Spleen (tissue), 11 donors: ENCODE results near the gene FIGN. TPM values are rescaled to one million over a fixed set of nuclear protein-coding genes. Genes with fewer than 3 reads are reported as not detected.

Experiments
- DNase-seq: peaks from one replicate; pipeline ENCODE4 v3.0.0-alpha.2; 2020
- H3K27ac ChIP-seq, 8 donors: fragments of 200-600 bp; sonication (generic) in 7 of 8; 1 replicate in 4 of 8; 2 replicates in 4 of 8; pipeline versions ENCODE4 v1.5.0 to v1.8.0; 2016 to 2021; ENCODE audit warnings: inconsistent platforms in 4 of 8, mild to moderate bottlenecking in 4 of 8, moderate library complexity in 1 of 8
- H3K27me3 ChIP-seq, 7 donors: fragments of 200-600 bp; sonication (generic) in 6 of 7; replicated peaks in 1 of 7; 1 replicate in 4 of 7; 2 replicates in 3 of 7; pipeline versions ENCODE4 v1.5.0 to v1.8.0; 2016 to 2021; ENCODE audit warnings: inconsistent platforms in 3 of 7, mild to moderate bottlenecking in 1 of 7
- H3K36me3 ChIP-seq, 6 donors: fragments of 200-600 bp; sonication (generic) in 5 of 6; 1 replicate in 4 of 6; 2 replicates in 2 of 6; pipeline versions ENCODE4 v1.5.0 to v1.8.0; 2016 to 2021; ENCODE audit warnings: inconsistent platforms in 2 of 6
- H3K4me1 ChIP-seq, 6 donors: fragments of 200-600 bp; sonication (generic) in 5 of 6; 1 replicate in 3 of 6; 2 replicates in 3 of 6; pipeline versions ENCODE4 v1.5.0 to v1.8.0; 2016 to 2021; ENCODE audit warnings: inconsistent platforms in 3 of 6
- H3K4me3 ChIP-seq, 8 donors: fragments of 200-600 bp; sonication (generic) in 7 of 8; 1 replicate in 4 of 8; 2 replicates in 4 of 8; pipeline versions ENCODE4 v1.5.0 to v1.8.0; 2016 to 2021; ENCODE audit warnings: inconsistent platforms in 4 of 8, mild to moderate bottlenecking in 4 of 8, moderate library complexity in 2 of 8
- H3K9me3 ChIP-seq, 8 donors: fragments of 200-600 bp; sonication (generic) in 7 of 8; 1 replicate in 4 of 8; 2 replicates in 4 of 8; pipeline versions ENCODE4 v1.5.0 to v1.8.0; 2016 to 2021; ENCODE audit warnings: inconsistent platforms in 4 of 8
- POLR2A ChIP-seq, 3 donors: fragments of 450-650 bp; IDR thresholded peaks; one replicate each; pipeline ENCODE4 v1.5.1; 2017; ENCODE audit warnings: antibody characterized with exemption in 3 of 3, mild to moderate bottlenecking in 1 of 3
- POLR2AphosphoS5 ChIP-seq, 3 donors: sonication (generic); formaldehyde crosslinking; IDR thresholded peaks; one replicate each; pipeline ENCODE4 v1.5.1; 2017; ENCODE audit warnings: antibody characterized with exemption in 3 of 3
- WGBS, 5 donors: extraction: QIAGEN DNeasy Blood & Tissue Kit in 3 of 5; methylation state at CpG; one replicate each; pipeline versions ENCODE4 v1.1.5 to v1.1.7; 2013 to 2018; 5-methylcytosine and 5-hydroxymethylcytosine counted together
- intact Hi-C: fragments of 100-400 bp; cut with DNase I; formaldehyde crosslinking; loops from one replicate; pipeline ENCODE4 v1.15.0; 2023; ENCODE audit warnings: low total_unique reads
- polyA plus RNA-seq, 3 donors: library from polyadenylated mRNA; stranded (reverse); fragments of 200-250 nt; gene quantifications; one replicate each; pipeline ENCODE4 v1.2.1, GENCODE V29; 2013
- total RNA-seq, 7 donors: library from RNA; depleted of rRNA in 3 of 7; stranded (reverse); fragments of >200 nt in 3 of 7; fragmentation: NEBNext Ultra II Directional in 4 of 7; extraction: Animal tissue kit (Norgen Biotek cat#: 25700) in 4 of 7; gene quantifications; one replicate each; pipeline versions ENCODE4 v1.1.0 to v1.2.1, GENCODE V29; 2016 to 2021
- TF ChIP-seq, protein P1 (sequence below), 11 experiments: fragments of 200-600 bp in 7 of 11; fragments of 450-650 bp in 4 of 11; sonication (generic) in 4 of 11; IDR thresholded peaks in 8 of 11; conservative IDR thresholded peaks in 3 of 11; 1 replicate in 7 of 11; 2 replicates in 4 of 11; pipeline versions ENCODE4 v1.4.0 to v1.8.0; 2016 to 2021; ENCODE audit warnings: antibody characterized with exemption in 11 of 11, inconsistent platforms in 4 of 11, mild to moderate bottlenecking in 1 of 11
- donor health status: healthy with polysubstance abuse.
- donor health status: DM: no; HTN: no; CAD: no; lungs with moderate emphysema.
- donor health status: DM: no; HTN: no; CAD: no.
- donor health status: Bipolar disorder and iron deficiency.
- donor health status: healthy.
- donor health status: DM: no; HTN: no; CAD: no.
- donor health status: DM: yes; HTN: yes; CAD: no.

The FIGN gene
- total and polyA plus RNA-seq, 10 donors: 0.50 to 22.6 (median 8.6) TPM

DNA sequence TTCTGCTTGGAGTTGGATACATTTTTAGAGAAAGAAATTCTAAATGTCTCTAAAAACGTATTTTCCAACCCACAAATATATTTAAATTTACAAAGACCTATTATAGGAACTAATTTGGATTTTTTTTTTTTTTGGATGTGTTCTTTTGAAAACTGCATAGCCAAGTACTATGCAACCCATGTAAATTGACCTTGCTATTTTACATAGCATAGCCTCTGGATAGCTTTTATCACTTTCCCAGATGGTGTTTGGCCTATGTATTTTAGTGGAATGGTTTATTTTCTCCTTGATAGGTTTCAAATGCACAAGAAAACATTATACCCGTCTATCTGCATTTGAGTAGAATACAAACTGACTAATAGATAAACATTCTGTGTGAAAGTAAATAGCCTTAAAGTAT lies 130.0 kb downstream of the FIGN start:
- no peak for DNase-seq

DNA sequence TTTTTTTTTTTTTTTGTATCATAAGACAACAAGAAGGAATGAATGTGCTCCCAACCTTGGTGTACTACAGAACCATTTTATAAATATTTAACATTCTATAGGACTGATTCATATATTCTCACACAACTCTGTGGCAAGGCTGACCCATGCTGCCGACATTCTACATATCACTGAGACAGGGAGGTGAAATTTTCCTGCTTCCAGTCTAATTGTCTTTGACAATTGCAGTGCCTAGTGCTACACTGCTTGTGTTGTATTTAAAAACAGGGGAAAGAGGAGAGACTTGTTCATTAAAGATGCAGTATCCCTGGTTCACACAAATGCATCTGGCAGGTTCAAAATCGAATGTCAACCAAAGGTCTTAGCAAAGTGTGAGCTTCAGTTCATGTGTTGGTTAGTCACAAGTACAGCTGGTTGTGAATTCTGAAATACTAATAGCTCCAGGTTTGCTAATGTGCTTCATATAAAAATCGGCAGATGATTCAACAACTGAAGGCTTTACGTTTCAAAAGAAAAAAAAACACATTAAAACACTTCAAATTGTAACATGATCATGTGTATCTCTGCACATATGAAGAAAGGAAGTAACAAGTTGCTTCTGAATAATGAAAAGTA lies 130.8 kb downstream of the FIGN start:
- intact Hi-C loops: no loop called here
- H3K4me3 ChIP-seq: no peak overlapping the region
- no peak overlapping the region for H3K27ac ChIP-seq
- H3K9me3 ChIP-seq: no peaks in the 10 kb centered on the region
- H3K36me3 ChIP-seq: peaks cover 0 to 8% (median 0%) of the 10 kb centered on the region in 6 donors
- 80 to 87% (median 85%) methylated on average over 4 of the region's 4 CpGs for WGBS, 5 donors
- DNase-seq: no peak
- H3K27me3 ChIP-seq: no peaks in the 10 kb centered on the region
- no peaks in the 10 kb centered on the region for H3K4me1 ChIP-seq
- TF ChIP-seq, protein P1, sequence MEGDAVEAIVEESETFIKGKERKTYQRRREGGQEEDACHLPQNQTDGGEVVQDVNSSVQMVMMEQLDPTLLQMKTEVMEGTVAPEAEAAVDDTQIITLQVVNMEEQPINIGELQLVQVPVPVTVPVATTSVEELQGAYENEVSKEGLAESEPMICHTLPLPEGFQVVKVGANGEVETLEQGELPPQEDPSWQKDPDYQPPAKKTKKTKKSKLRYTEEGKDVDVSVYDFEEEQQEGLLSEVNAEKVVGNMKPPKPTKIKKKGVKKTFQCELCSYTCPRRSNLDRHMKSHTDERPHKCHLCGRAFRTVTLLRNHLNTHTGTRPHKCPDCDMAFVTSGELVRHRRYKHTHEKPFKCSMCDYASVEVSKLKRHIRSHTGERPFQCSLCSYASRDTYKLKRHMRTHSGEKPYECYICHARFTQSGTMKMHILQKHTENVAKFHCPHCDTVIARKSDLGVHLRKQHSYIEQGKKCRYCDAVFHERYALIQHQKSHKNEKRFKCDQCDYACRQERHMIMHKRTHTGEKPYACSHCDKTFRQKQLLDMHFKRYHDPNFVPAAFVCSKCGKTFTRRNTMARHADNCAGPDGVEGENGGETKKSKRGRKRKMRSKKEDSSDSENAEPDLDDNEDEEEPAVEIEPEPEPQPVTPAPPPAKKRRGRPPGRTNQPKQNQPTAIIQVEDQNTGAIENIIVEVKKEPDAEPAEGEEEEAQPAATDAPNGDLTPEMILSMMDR (IDR thresholded peaks at IDR 0.05 in 8 of 11, conservative IDR thresholded peaks at IDR 0.05 in 3 of 11): no peak
- TF ChIP-seq POLR2A (IDR thresholded peaks at IDR 0.05): no peak
- no peak for TF ChIP-seq POLR2AphosphoS5 (IDR thresholded peaks at IDR 0.05)

More for the DNA sequence above, 130.0 kb downstream of the FIGN start:
- no peak overlapping the region for H3K27ac ChIP-seq
- peaks cover 0 to 15% (median 0%) of the 10 kb centered on the region in 6 donors for H3K36me3 ChIP-seq
- H3K27me3 ChIP-seq: no peaks in the 10 kb centered on the region
- H3K4me3 ChIP-seq: no peak overlapping the region
- H3K9me3 ChIP-seq: no peaks in the 10 kb centered on the region
- 57 to 78% (median 68%) methylated on average over 2 of the region's 2 CpGs for WGBS, 5 donors
- intact Hi-C loops: no loop called here
- no peaks in the 10 kb centered on the region for H3K4me1 ChIP-seq
- TF ChIP-seq POLR2AphosphoS5 (IDR thresholded peaks at IDR 0.05) (no peak), POLR2A (IDR thresholded peaks at IDR 0.05) (no peak)
- TF ChIP-seq, protein P1 (IDR thresholded peaks at IDR 0.05 in 8 of 11, conservative IDR thresholded peaks at IDR 0.05 in 3 of 11): no peak

DNA sequence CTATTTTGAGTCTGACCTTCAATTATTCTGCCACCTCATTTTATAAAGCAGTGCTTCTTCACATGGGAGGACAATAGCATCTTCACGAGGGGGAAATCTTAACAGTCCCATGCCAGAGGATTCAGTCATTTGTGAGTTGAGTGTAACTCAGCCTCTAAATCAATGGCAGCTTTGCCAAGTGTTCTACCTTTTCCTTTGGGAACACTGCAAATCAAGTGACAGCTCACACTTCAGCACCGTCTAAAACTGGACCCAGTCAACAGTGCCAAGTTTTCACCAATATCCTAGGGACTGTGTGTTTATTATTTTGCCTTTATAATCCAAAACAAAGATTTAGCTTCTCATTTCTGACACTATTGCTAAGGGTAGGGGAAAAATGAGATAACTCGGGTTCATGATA lies 133.6 kb downstream of the FIGN start:
- Histone ChIP-seq H3K9me3 (no peaks in the 10 kb centered on the region), H3K36me3 (no peaks in the 10 kb centered on the region), H3K27me3 (no peaks in the 10 kb centered on the region), H3K27ac (no peak overlapping the region), H3K4me3 (no peak overlapping the region), H3K4me1 (no peaks in the 10 kb centered on the region)
- no peak for TF ChIP-seq POLR2A (IDR thresholded peaks at IDR 0.05)
- DNase-seq: no peak
- intact Hi-C loops: no loop called here
- WGBS, 5 donors: 71 to 81% (median 79%) methylated on average over 3 of the region's 3 CpGs

DNA sequence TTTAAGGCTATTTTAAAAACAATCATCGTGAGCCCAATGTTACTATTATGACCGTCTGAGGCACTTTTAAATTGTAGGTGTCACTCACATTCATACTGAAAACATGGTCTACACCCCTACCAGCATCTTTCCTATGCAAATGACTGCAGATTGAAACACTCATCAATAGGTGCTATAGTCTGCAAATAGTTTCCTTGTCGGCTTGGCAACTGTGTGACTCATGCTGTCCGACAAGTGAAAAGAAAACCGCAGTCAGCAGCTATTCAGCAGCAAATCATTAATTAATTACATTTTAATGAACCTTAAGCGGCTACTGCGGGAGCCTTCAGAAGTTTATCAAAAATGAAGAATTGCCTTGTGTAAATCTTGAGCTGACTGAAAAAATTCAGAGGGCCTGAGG lies 134.4 kb downstream of the FIGN start:
- intact Hi-C loops: no loop called here
- no peak overlapping the region for H3K27ac ChIP-seq
- no peaks in the 10 kb centered on the region for H3K4me1 ChIP-seq
- 83 to 88% (median 86%) methylated on average over 7 of the region's 7 CpGs for WGBS, 5 donors
- no peak overlapping the region for H3K4me3 ChIP-seq
- TF ChIP-seq POLR2AphosphoS5 (IDR thresholded peaks at IDR 0.05) (no peak), POLR2A (IDR thresholded peaks at IDR 0.05) (no peak)
- TF ChIP-seq, protein P1 (IDR thresholded peaks at IDR 0.05 in 8 of 11, conservative IDR thresholded peaks at IDR 0.05 in 3 of 11): no peak
- H3K9me3 ChIP-seq: no peaks in the 10 kb centered on the region
- no peaks in the 10 kb centered on the region for H3K36me3 ChIP-seq
- DNase-seq: no peak
- no peaks in the 10 kb centered on the region for H3K27me3 ChIP-seq
